GM23338 (cell line): ENCODE results near the gene DSCAML1. TPM values are rescaled to one million over a fixed set of nuclear protein-coding genes. Genes with fewer than 3 reads are reported as not detected.

ENCODE experiments used
- ATAC-seq: fragments of 200-7000 bp; cut with Tn5 transposase; 3 replicates; pipeline ENCODE4 v1.9.1; 2020
- DNase-seq: peaks from one replicate; pipeline ENCODE4 v3.0.0-alpha.2; 2015; ENCODE audit warnings: low spot score
- H2AFZ ChIP-seq: fragments of 200-600 bp; sonication (generic); 2 replicates; pipeline ENCODE4 v1.8.0; 2016; ENCODE audit warnings: antibody characterized with exemption, mild to moderate bottlenecking, moderate library complexity
- H3F3A ChIP-seq: fragments of 200-600 bp; sonication (generic); replicated peaks from 2 replicates; pipeline ENCODE4 v1.8.0; 2017; ENCODE audit warnings: antibody characterized with exemption, mixed run types, low read depth
- H3K27ac ChIP-seq: fragments of 200-600 bp; sonication (generic); 2 replicates; pipeline ENCODE4 v1.6.1; 2016; ENCODE audit warnings: low read depth
- H3K27me3 ChIP-seq: fragments of 200-600 bp; sonication (generic); 2 replicates; pipeline ENCODE4 v1.8.0; 2016; ENCODE audit warnings: mild to moderate bottlenecking, mixed run types, moderate library complexity; ENCODE audit not compliant: insufficient read depth
- H3K36me3 ChIP-seq: fragments of 200-600 bp; sonication (generic); 2 replicates; pipeline ENCODE4 v1.8.0; 2016; ENCODE audit warnings: mild to moderate bottlenecking; ENCODE audit not compliant: insufficient read depth
- H3K4me1 ChIP-seq: fragments of 200-600 bp; sonication (generic); 2 replicates; pipeline ENCODE4 v1.8.0; 2016; ENCODE audit warnings: mild to moderate bottlenecking, moderate library complexity; ENCODE audit not compliant: insufficient read depth
- H3K4me2 ChIP-seq: fragments of 200-600 bp; sonication (generic); 2 replicates; pipeline ENCODE4 v1.7.1; 2017; ENCODE audit warnings: mixed run types
- H3K4me3 ChIP-seq: fragments of 200-600 bp; sonication (generic); 2 replicates; pipeline ENCODE4 v1.6.1; 2016; ENCODE audit warnings: mixed run types
- H3K79me2 ChIP-seq: fragments of 200-600 bp; sonication (generic); replicated peaks from 2 replicates; pipeline ENCODE4 v1.8.0; 2017; ENCODE audit warnings: mild to moderate bottlenecking; ENCODE audit not compliant: insufficient read depth
- H3K9me2 ChIP-seq: fragments of 200-600 bp; sonication (generic); 2 replicates; pipeline ENCODE4 v1.8.0; 2017; ENCODE audit not compliant: insufficient read depth
- H4K20me1 ChIP-seq: fragments of 200-600 bp; sonication (generic); replicated peaks from 2 replicates; pipeline ENCODE4 v1.8.0; 2017; ENCODE audit warnings: mild to moderate bottlenecking; ENCODE audit not compliant: insufficient read depth
- H3K27ac Mint-ChIP-seq: 2 replicates; pipeline ENCODE4 v1.8.0; 2020; ENCODE audit warnings: inconsistent platforms, mild to moderate bottlenecking, moderate library complexity, mixed read lengths
- H3K27me3 Mint-ChIP-seq: 3 replicates; pipeline ENCODE4 v1.8.0; 2022; ENCODE audit warnings: low read depth, mild to moderate bottlenecking, moderate library complexity, mixed read lengths, inconsistent platforms; ENCODE audit not compliant: insufficient read depth, poor library complexity
- H3K36me3 Mint-ChIP-seq: 3 replicates; pipeline ENCODE4 v1.8.0; 2021; ENCODE audit warnings: low read depth, mild to moderate bottlenecking, inconsistent platforms, moderate library complexity, mixed read lengths
- H3K4me1 Mint-ChIP-seq: 3 replicates; pipeline ENCODE4 v1.8.0; 2020; ENCODE audit warnings: mild to moderate bottlenecking, inconsistent platforms, mixed read lengths
- H3K4me3 Mint-ChIP-seq: 3 replicates; pipeline ENCODE4 v1.8.0; 2021; ENCODE audit warnings: moderate library complexity, mild to moderate bottlenecking, inconsistent platforms, mixed read lengths
- H3K9me3 Mint-ChIP-seq: 3 replicates; pipeline ENCODE4 v1.8.0; 2020; ENCODE audit warnings: moderate library complexity, mild to moderate bottlenecking, inconsistent platforms, mixed read lengths
- CTCF ChIP-seq, 2 experiments: fragments of 200-600 bp in 1 of 2; sonication (generic) in 1 of 2; conservative IDR thresholded peaks; 2 replicates each; pipeline versions ENCODE4 v1.5.1 to v1.6.1; 2016 to 2017; ENCODE audit warnings: antibody characterized with exemption in 2 of 2, low read depth in 2 of 2, mild to moderate bottlenecking in 2 of 2, moderate library complexity in 1 of 2
- ETS1 ChIP-seq: IDR thresholded peaks from 2 replicates; pipeline ENCODE4 v1.6.1; 2016; ENCODE audit warnings: antibody characterized with exemption
- EZH2 ChIP-seq: fragments of 200-600 bp; sonication (generic); IDR thresholded peaks from one replicate; pipeline ENCODE4 v1.8.0; 2017; ENCODE audit warnings: antibody characterized with exemption, mild to moderate bottlenecking, low read depth; ENCODE audit not compliant: unreplicated experiment
- EZH2phosphoT487 ChIP-seq: fragments of 200-600 bp; sonication (generic); IDR thresholded peaks from one replicate; pipeline ENCODE4 v1.8.1; 2018; ENCODE audit warnings: antibody characterized with exemption; ENCODE audit not compliant: unreplicated experiment
- JUNB ChIP-seq: IDR thresholded peaks from one replicate; pipeline ENCODE4 v1.6.1; 2016; ENCODE audit warnings: antibody characterized with exemption; ENCODE audit not compliant: unreplicated experiment
- POLR2AphosphoS5 ChIP-seq: IDR thresholded peaks from 2 replicates; pipeline ENCODE4 v1.6.1; 2016; ENCODE audit warnings: antibody characterized with exemption, low read depth
- REST ChIP-seq: IDR thresholded peaks from one replicate; pipeline ENCODE4 v1.6.1; 2018; ENCODE audit warnings: antibody characterized with exemption; ENCODE audit not compliant: unreplicated experiment
- STAT1 ChIP-seq: IDR thresholded peaks from one replicate; pipeline ENCODE4 v1.6.1; 2016; ENCODE audit warnings: antibody characterized with exemption; ENCODE audit not compliant: unreplicated experiment
- ZNF331 ChIP-seq: fragments of 250-450 bp; sonication (Bioruptor Pico); IDR thresholded peaks from 2 replicates; pipeline ENCODE4 v1.5.0; 2020; ENCODE audit warnings: low read depth, mild to moderate bottlenecking, moderate library complexity
- polyA plus RNA-seq: library from polyadenylated mRNA; unstranded; fragments of >200 nt; fragmentation: Nextera tagmentation; extraction: Ambion mirVana; gene quantifications from 2 replicates; pipeline ENCODE4 v1.2.1, GENCODE V29; 2016
- total RNA-seq: library from RNA; depleted of rRNA; stranded (reverse); fragments of >200 nt; shearing (Covaris generic); gene quantifications from 2 replicates; pipeline ENCODE4 v1.2.3, GENCODE V29; 2014

Gene DSCAML1
- total and polyA plus RNA-seq, 2 experiments from 2014 or later = 0.17 TPM; not detected in 1

GRCh38 chr11:117420598-117420997, 376.4 kb downstream of the DSCAML1 start:
- Histone ChIP-seq H3K79me2 (no peaks in the 10 kb centered on the region), H3K27me3 (no peaks in the 10 kb centered on the region), H2AFZ (no peak overlapping the region), H3K4me1 (no peaks in the 10 kb centered on the region), H3F3A (no peaks in the 10 kb centered on the region), H3K27ac (no peak overlapping the region), H3K4me2 (no peak overlapping the region), H4K20me1 (no peaks in the 10 kb centered on the region), H3K36me3 (no peaks in the 10 kb centered on the region), H3K9me2 (no peaks in the 10 kb centered on the region), H3K4me3 (no peak overlapping the region)
- DNase-seq (no peak), ATAC-seq (no peak)
- no peak overlapping the region for H3K4me3 Mint-ChIP-seq
- H3K27me3 Mint-ChIP-seq = peaks cover 11% of the 10 kb centered on the region
- H3K4me1 Mint-ChIP-seq = no peaks in the 10 kb centered on the region
- H3K27ac Mint-ChIP-seq = no peak overlapping the region
- H3K36me3 Mint-ChIP-seq = no peaks in the 10 kb centered on the region
- H3K9me3 Mint-ChIP-seq = no peaks in the 10 kb centered on the region
- TF ChIP-seq ZNF331 (CRISPR knock-in tag) (no peak), JUNB (no peak), POLR2AphosphoS5 (no peak), REST (no peak), EZH2 (no peak), EZH2phosphoT487 (no peak), ETS1 (no peak)

GRCh38 chr11:117420143-117420485, 376.9 kb downstream of the DSCAML1 start:
- H3K4me3 ChIP-seq = no peak overlapping the region
- Mint-ChIP-seq H3K9me3 (no peaks in the 10 kb centered on the region), H3K27me3 (peaks cover 11% of the 10 kb centered on the region), H3K4me3 (no peak overlapping the region), H3K27ac (no peak overlapping the region), H3K4me1 (no peaks in the 10 kb centered on the region), H3K36me3 (no peaks in the 10 kb centered on the region)
- no peaks in the 10 kb centered on the region for H3K79me2 ChIP-seq
- no peaks in the 10 kb centered on the region for H3K4me1 ChIP-seq
- H3K27me3 ChIP-seq = no peaks in the 10 kb centered on the region
- H3K36me3 ChIP-seq = no peaks in the 10 kb centered on the region
- no peaks in the 10 kb centered on the region for H3K9me2 ChIP-seq
- no peak overlapping the region for H3K27ac ChIP-seq
- DNase-seq = no peak
- H4K20me1 ChIP-seq = no peaks in the 10 kb centered on the region
- no peak for ATAC-seq
- no peak overlapping the region for H3K4me2 ChIP-seq
- H2AFZ ChIP-seq = no peak overlapping the region
- H3F3A ChIP-seq = no peaks in the 10 kb centered on the region
- TF ChIP-seq CTCF (conservative IDR thresholded peaks at IDR 0.05; ENCODE audit: low read depth in 2 of 2) = no peak
- no peak for TF ChIP-seq ETS1
- no peak for TF ChIP-seq EZH2phosphoT487
- TF ChIP-seq EZH2 = no peak
- no peak for TF ChIP-seq STAT1
- TF ChIP-seq POLR2AphosphoS5 = no peak
- no peak for TF ChIP-seq JUNB
